A375 (cell line): Measurements from ENCODE around the gene NIPAL3. TPM values are rescaled to one million over a fixed set of nuclear protein-coding genes. Genes with fewer than 3 reads are reported as not detected.

Source experiments
- total RNA-seq: library from RNA; depleted of rRNA; stranded (reverse); fragments of >200 nt; shearing (Covaris generic); gene quantifications from 2 replicates; pipeline ENCODE4 v1.2.3, GENCODE V29; 2014; rRNA removed

NIPAL3 gene
- 57.6 and 65.2 TPM in 2 replicates for total RNA-seq

DNA sequence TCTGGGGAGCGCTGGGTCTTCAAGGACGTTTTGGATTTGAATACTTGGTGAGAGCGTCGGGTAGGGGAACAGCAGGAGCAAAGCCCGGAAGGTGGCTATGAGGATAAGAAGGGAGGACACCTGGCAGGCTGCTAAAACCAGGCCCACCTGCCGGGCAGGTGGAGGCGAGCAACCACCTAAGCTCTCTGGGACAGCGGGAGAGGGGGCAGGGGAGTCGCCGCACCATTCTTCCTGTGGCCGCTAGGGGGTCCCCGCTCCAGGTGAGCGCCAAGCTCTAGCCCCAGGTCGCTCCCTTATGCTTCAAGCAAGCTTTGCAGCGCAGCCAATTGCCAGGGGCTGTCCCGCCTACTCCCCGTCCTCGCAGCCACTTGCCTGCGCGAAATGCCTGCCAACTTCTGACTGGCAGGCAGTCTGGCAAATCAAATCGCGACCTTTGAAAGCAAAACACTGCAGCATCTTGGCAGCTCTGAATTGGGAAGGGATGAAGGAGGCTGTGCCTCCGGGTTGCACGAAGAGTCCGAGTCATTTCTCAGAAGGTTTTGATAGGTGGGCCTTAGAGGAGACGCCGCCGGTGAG, at the start of gene NIPAL3:
TSS of gene NIPAL3 (plus strand) at position 469 of the 576 bp plus-strand sequence. CDS start 3,746 bp downstream, outside the sequence.

GRCh38 chr1:24413350-24414163, 2.0 kb upstream of the NIPAL3 start, which contains the start of gene STPG1:
Gene STPG1 (minus strand): TSS chr1:24413782. CDS start chr1:24401388, 12,394 bp downstream.

DNA sequence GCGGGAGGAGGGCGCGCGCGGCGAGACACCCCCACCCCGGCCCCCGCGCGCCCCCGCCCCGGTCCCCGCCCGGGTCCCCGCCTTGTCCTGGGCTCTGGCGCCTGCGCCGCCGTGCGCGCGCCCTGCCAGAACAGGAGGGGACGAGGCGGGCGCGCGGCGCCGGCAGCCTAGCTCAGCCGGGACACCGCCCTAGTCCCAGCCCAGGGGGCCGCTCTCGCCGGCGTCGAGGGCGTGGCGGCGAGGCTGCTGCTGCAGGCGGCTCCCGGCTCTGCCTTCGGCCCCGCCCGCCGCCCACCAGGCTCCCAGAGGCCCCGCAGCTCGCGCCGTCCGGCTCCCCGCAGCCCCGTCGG, 87.1 kb downstream of the NIPAL3 start, which contains the start of gene RCAN3:
TSS of gene RCAN3 (plus strand) at position 128 of the 350 bp plus-strand sequence. CDS start 11,537 bp downstream, outside the sequence.

Other genes with a start within 250 kb of the NIPAL3 start
- gene IFNLR1, start 228.5 kb upstream of the NIPAL3 start, total RNA-seq = 2.0 and 2.2 TPM in 2 replicates
- gene GRHL3, start 96.4 kb upstream of the NIPAL3 start, total RNA-seq = 0.19 and 0.45 TPM in 2 replicates
- gene STPG1, start 2.0 kb upstream of the NIPAL3 start, total RNA-seq = 7.5 and 9.8 TPM in 2 replicates
- gene RCAN3, start 87.0 kb downstream of the NIPAL3 start, total RNA-seq = 18.4 and 28.1 TPM in 2 replicates
- not detected in 2 replicates for gene NCMAP, start 140.3 kb downstream of the NIPAL3 start, total RNA-seq
- 42.5 and 42.7 TPM in 2 replicates for gene SRRM1, start 227.5 kb downstream of the NIPAL3 start, total RNA-seq